MM.1S (cell line): Measurements from ENCODE around the gene ANP32A.

Experiments used
- DNase-seq: peaks from one replicate; pipeline ENCODE4 v3.0.0-alpha.2; 2015
- H2AFZ ChIP-seq: fragments of 300-600 bp; sonication (generic); 2 replicates; pipeline ENCODE4 v1.6.0; 2016; ENCODE audit warnings: antibody characterized with exemption, low read length
- H3F3A ChIP-seq: fragments of 300-600 bp; sonication (generic); 2 replicates; pipeline ENCODE4 v1.6.1; 2016; ENCODE audit warnings: mild to moderate bottlenecking, antibody characterized with exemption, low read length, moderate library complexity, mixed read lengths; ENCODE audit not compliant: insufficient read depth
- H3K27ac ChIP-seq: fragments of 300-600 bp; sonication (generic); 2 replicates; pipeline ENCODE4 v1.5.1; 2016; ENCODE audit warnings: mild to moderate bottlenecking, low read length
- H3K27me3 ChIP-seq: fragments of 300-600 bp; sonication (generic); replicated peaks from 2 replicates; pipeline ENCODE4 v1.6.0; 2016; ENCODE audit warnings: low read length; ENCODE audit not compliant: insufficient read depth
- H3K36me3 ChIP-seq: fragments of 300-600 bp; sonication (generic); replicated peaks from 2 replicates; pipeline ENCODE4 v1.6.1; 2016; ENCODE audit warnings: mild to moderate bottlenecking, low read length, mixed read lengths; ENCODE audit not compliant: insufficient read depth
- H3K4me1 ChIP-seq: fragments of 300-600 bp; sonication (generic); 2 replicates; pipeline ENCODE4 v1.6.1; 2016; ENCODE audit warnings: low read length, mixed read lengths
- H3K4me2 ChIP-seq: fragments of 300-600 bp; sonication (generic); 2 replicates; pipeline ENCODE4 v1.6.0; 2016; ENCODE audit warnings: low read depth, low read length
- H3K4me3 ChIP-seq: fragments of 300-600 bp; sonication (generic); 2 replicates; pipeline ENCODE4 v1.5.1; 2016; ENCODE audit warnings: low read length, mixed read lengths
- H3K79me2 ChIP-seq: fragments of 300-600 bp; sonication (generic); 2 replicates; pipeline ENCODE4 v1.6.1; 2016; ENCODE audit warnings: mixed run types, low read length, mixed read lengths
- H3K9ac ChIP-seq: fragments of 300-600 bp; sonication (generic); 2 replicates; pipeline ENCODE4 v1.6.1; 2016; ENCODE audit warnings: low read length, mixed read lengths
- H3K9me2 ChIP-seq: fragments of 300-600 bp; sonication (generic); replicated peaks from 2 replicates; pipeline ENCODE4 v1.6.1; 2016; ENCODE audit warnings: mild to moderate bottlenecking, low read length, mixed read lengths; ENCODE audit not compliant: insufficient read depth
- H3K9me3 ChIP-seq: fragments of 300-600 bp; sonication (generic); replicated peaks from 2 replicates; pipeline ENCODE4 v1.6.1; 2016; ENCODE audit warnings: mild to moderate bottlenecking, low read length, mixed read lengths; ENCODE audit not compliant: insufficient read depth
- H4K20me1 ChIP-seq: fragments of 300-600 bp; sonication (generic); 2 replicates; pipeline ENCODE4 v1.6.1; 2016; ENCODE audit warnings: mild to moderate bottlenecking, low read length, moderate library complexity, mixed read lengths; ENCODE audit not compliant: insufficient read depth
- EZH2 ChIP-seq: fragments of 300-600 bp; sonication (generic); optimal IDR thresholded peaks from 2 replicates; pipeline ENCODE3; 2017; ENCODE audit warnings: low read depth, mild to moderate bottlenecking, antibody characterized with exemption, low read length, mixed read lengths
- EZH2phosphoT487 ChIP-seq: fragments of 300-600 bp; sonication (generic); IDR thresholded peaks from 2 replicates; pipeline ENCODE4 v1.6.1; 2018; ENCODE audit warnings: antibody characterized with exemption, low read length
- TF ChIP-seq, protein P1 (sequence below): fragments of 300-600 bp; sonication (generic); IDR thresholded peaks from 2 replicates; pipeline ENCODE4 v1.5.1; 2016; ENCODE audit warnings: antibody characterized with exemption, low read length, mixed read lengths

ANP32A gene

DNA sequence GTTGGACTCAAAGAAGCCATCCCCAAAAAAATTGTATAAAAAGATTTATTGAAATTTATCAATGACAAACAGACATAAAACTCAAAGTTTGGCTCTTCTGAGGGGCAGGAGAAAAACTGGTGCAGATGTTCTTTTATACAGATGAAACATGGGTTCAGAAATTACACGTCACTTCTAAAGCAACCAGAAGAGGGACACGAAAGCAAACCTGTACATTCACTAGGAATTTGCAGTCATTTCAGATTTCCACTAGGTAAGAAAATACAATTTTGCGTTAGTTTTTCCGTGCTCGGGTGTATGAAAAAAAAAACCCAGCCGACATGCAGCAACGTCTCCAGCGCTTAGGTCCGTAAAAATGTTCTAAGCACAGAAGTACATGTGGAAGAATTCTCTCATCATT is 41.8 kb downstream of the ANP32A start:
- H3K4me3 ChIP-seq: no peak overlapping the region
- no peaks in the 10 kb centered on the region for H4K20me1 ChIP-seq
- no peak overlapping the region for H3K27ac ChIP-seq
- H3K27me3 ChIP-seq: no peaks in the 10 kb centered on the region
- peaks cover 14% of the 10 kb centered on the region; the same call in 1 of the 2 replicates for H3K79me2 ChIP-seq
- H3F3A ChIP-seq: no peaks in the 10 kb centered on the region
- no peak overlapping the region for H3K4me2 ChIP-seq
- H3K9me2 ChIP-seq: no peaks in the 10 kb centered on the region
- H3K9me3 ChIP-seq: no peaks in the 10 kb centered on the region
- no peak overlapping the region for H3K9ac ChIP-seq
- TF ChIP-seq, protein P1, sequence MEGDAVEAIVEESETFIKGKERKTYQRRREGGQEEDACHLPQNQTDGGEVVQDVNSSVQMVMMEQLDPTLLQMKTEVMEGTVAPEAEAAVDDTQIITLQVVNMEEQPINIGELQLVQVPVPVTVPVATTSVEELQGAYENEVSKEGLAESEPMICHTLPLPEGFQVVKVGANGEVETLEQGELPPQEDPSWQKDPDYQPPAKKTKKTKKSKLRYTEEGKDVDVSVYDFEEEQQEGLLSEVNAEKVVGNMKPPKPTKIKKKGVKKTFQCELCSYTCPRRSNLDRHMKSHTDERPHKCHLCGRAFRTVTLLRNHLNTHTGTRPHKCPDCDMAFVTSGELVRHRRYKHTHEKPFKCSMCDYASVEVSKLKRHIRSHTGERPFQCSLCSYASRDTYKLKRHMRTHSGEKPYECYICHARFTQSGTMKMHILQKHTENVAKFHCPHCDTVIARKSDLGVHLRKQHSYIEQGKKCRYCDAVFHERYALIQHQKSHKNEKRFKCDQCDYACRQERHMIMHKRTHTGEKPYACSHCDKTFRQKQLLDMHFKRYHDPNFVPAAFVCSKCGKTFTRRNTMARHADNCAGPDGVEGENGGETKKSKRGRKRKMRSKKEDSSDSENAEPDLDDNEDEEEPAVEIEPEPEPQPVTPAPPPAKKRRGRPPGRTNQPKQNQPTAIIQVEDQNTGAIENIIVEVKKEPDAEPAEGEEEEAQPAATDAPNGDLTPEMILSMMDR: no peak
- TF ChIP-seq EZH2: no peak
- TF ChIP-seq EZH2phosphoT487: no peak
- peaks cover 17% of the 10 kb centered on the region for H3K36me3 ChIP-seq
- no peak for DNase-seq
- H2AFZ ChIP-seq: no peak overlapping the region
- H3K4me1 ChIP-seq: no peaks in the 10 kb centered on the region

DNA sequence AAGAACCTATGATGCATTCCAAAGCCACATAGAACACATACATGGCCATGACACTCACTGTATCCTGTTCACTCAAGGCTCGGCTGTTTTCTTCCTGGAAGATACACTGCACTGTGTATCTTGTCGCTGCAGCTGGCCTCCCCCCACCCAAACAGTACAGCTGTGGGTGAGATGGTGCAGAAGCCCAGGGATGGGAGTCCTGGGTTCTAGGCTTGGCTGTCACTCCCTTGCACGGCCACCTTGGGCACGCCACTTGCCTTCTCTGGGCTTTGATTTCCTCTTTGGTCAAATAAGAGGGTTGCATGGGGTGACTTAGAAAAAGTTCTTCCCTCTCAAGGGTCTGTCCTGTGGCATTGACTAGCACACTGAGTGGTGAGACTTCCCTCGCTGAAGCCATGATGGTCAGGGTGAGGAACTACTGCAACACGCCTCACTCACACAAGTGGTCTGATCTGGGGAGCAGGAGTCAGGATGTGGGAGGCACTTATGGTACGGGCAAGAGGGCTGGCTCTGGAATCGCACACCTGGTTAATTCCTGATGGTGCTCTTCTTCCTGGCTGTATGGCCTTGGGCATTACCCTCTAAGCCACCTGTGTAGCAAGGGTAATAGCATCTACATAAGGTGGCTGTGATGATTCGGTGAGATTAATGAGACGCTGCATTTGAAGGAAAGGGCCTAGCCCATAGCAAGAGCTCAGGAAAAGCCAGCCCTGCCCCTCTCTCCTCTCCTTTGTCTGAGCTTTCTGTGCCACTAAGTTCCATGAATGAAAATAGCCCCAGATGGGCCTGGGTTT is 44.0 kb downstream of the ANP32A start:
- Histone ChIP-seq H3K79me2 (0 out of 2 replicates have a peak, but pooled peaks cover 4% of the 10 kb centered on the region), H3K4me1 (no peaks in the 10 kb centered on the region), H3F3A (no peaks in the 10 kb centered on the region), H3K27ac (no peak overlapping the region), H2AFZ (no peak overlapping the region), H3K9me3 (no peaks in the 10 kb centered on the region), H3K9me2 (no peaks in the 10 kb centered on the region), H3K9ac (no peak overlapping the region), H3K36me3 (peaks cover 9% of the 10 kb centered on the region), H3K4me2 (no peak overlapping the region), H4K20me1 (no peaks in the 10 kb centered on the region), H3K27me3 (no peaks in the 10 kb centered on the region), H3K4me3 (no peak overlapping the region)
- DNase-seq: no peak
- TF ChIP-seq EZH2phosphoT487 (no peak), EZH2 (no peak)
- TF ChIP-seq, protein P1: no peak

DNA sequence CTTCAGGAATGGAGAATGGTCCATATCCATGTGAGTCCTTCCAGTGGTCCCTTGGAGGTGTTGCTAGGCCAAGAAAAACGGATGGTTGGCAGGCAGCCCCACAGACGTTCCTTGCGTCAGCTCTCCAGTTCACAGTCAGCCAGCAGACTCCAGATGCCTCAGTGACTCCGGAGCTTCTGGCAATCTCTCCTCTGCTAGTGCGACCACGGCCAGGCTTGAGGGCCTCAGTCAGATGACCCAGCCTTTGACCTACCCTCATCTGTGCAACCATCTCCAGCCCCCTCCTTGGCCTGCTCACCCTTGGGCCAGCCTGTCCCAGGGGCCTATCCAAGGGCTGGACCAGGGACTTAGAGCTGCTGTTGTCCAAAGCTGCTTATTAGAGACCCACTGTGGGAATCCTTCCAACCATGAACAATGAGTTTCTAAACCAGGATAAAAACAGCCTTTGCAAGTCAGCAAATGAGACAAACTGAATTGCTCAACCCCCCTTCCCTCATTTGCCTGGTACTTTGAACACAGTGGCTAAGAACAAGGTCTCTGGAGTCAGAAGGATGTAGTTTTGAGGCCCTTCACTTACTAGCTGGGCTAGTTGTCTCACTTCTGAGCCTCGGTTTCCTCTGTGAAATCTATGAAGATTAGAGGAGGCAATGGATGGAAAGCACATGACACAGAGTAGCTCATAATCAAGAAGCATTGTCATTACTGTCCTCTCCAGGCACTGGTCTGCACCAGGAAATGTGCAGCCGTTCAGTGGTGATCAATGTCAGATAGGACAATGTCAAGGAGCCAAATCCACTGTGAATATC is 44.8 kb downstream of the ANP32A start:
- Histone ChIP-seq H3F3A (no peaks in the 10 kb centered on the region), H3K79me2 (0 out of 2 replicates have a peak, but pooled peaks cover 2% of the 10 kb centered on the region), H3K36me3 (peaks cover 9% of the 10 kb centered on the region), H3K9me3 (no peaks in the 10 kb centered on the region), H3K4me2 (no peak overlapping the region), H2AFZ (no peak overlapping the region), H3K4me1 (no peaks in the 10 kb centered on the region), H3K9ac (no peak overlapping the region), H3K27me3 (no peaks in the 10 kb centered on the region), H3K9me2 (no peaks in the 10 kb centered on the region), H3K4me3 (no peak overlapping the region), H3K27ac (no peak overlapping the region), H4K20me1 (no peaks in the 10 kb centered on the region)
- TF ChIP-seq EZH2: no peak
- no peak for TF ChIP-seq EZH2phosphoT487
- TF ChIP-seq, protein P1: no peak
- no peak for DNase-seq
